HL-60 (cell line): ENCODE data around the gene SH3PXD2A.

ENCODE experiments used
- CTCF ChIP-seq: IDR thresholded peaks from one replicate; pipeline ENCODE4 v1.5.1; 2011; ENCODE audit warnings: low read length, control low read depth, inconsistent platforms; ENCODE audit not compliant: insufficient read depth
- POLR2AphosphoS5 ChIP-seq: IDR thresholded peaks from 2 replicates; pipeline ENCODE4 v1.6.1; 2012; ENCODE audit warnings: low read depth
- REST ChIP-seq: IDR thresholded peaks from 2 replicates; pipeline ENCODE4 v1.6.1; 2012; ENCODE audit warnings: low read depth; ENCODE audit not compliant: insufficient replicate concordance
- SPI1 ChIP-seq: IDR thresholded peaks from 2 replicates; pipeline ENCODE4 v1.6.1; 2012; ENCODE audit warnings: low read depth, mild to moderate bottlenecking, borderline replicate concordance

- no peak for TF ChIP-seq REST
- TF ChIP-seq CTCF: no peak
- TF ChIP-seq POLR2AphosphoS5: no peak
- TF ChIP-seq SPI1: no peak
Observed at GRCh38 chr10:103602852-103603155, 252.6 kb downstream of the SH3PXD2A start.
